Caco-2 (cell line): ENCODE data around the gene MYBPHL. TPM values are rescaled to one million over a fixed set of nuclear protein-coding genes. Genes with fewer than 3 reads are reported as not detected.
A peak's percentile ranks its signal among the peaks of the same experiment; 100 is the strongest.

Experiments
- BruUV-seq: library from RNA; stranded (reverse); fragments of 400-500 nt; replicated peaks from 2 replicates; lab custom pipeline; 2021; lab: Mats Ljungman, UMichigan
- CTCF ChIA-PET: fragments of 300-600 bp; sonication (Branson Sonifier 250); formaldehyde crosslinking; loops from one replicate; lab custom pipeline; 2022; ENCODE audit warnings: antibody characterized with exemption; lab: Charles Lee
- POLR2A ChIA-PET: fragments of 300-600 bp; sonication (Branson Sonifier 250); formaldehyde crosslinking; loops from one replicate; lab custom pipeline; 2022; ENCODE audit warnings: antibody characterized with exemption; lab: Charles Lee
- DNase-seq, 2 experiments: peaks; one replicate each; pipeline versions ENCODE4 v3.0.0 to v3.0.0-alpha.2; 2020 to 2022
- H3K27me3 ChIP-seq: replicated peaks from 2 replicates; pipeline ENCODE4 v1.6.0; 2011; ENCODE audit warnings: low read length; ENCODE audit not compliant: control insufficient read depth, insufficient read depth
- H3K36me3 ChIP-seq: 2 replicates; pipeline ENCODE4 v1.5.1; 2011; ENCODE audit warnings: low read length; ENCODE audit not compliant: control insufficient read depth, insufficient read depth
- H3K4me1 ChIP-seq: fragments of 250-450 bp; sonication (Bioruptor Pico); 2 replicates; pipeline ENCODE4 v1.5.1; 2020; ENCODE audit warnings: mild to moderate bottlenecking
- H3K4me3 ChIP-seq: 2 replicates; pipeline ENCODE4 v1.5.1; 2011; ENCODE audit warnings: low read depth, mild to moderate bottlenecking, control low read depth, low read length
- H3K9me3 ChIP-seq: fragments of 250-450 bp; sonication (Bioruptor Pico); 2 replicates; pipeline ENCODE4 v1.5.1; 2020; ENCODE audit warnings: mild to moderate bottlenecking, moderate library complexity
- H3K27ac Mint-ChIP-seq: one replicate; pipeline ENCODE4 v1.8.0; 2022; ENCODE audit warnings: mixed read lengths; ENCODE audit not compliant: unreplicated experiment
- H3K27me3 Mint-ChIP-seq: one replicate; pipeline ENCODE4 v1.8.0; 2022; ENCODE audit warnings: mixed read lengths; ENCODE audit not compliant: insufficient read depth, unreplicated experiment
- H3K36me3 Mint-ChIP-seq: one replicate; pipeline ENCODE4 v1.8.0; 2022; ENCODE audit warnings: mild to moderate bottlenecking, mixed read lengths; ENCODE audit not compliant: insufficient read depth, unreplicated experiment
- H3K4me1 Mint-ChIP-seq: one replicate; pipeline ENCODE4 v1.8.0; 2022; ENCODE audit warnings: low read depth, mixed read lengths; ENCODE audit not compliant: unreplicated experiment
- H3K4me3 Mint-ChIP-seq: one replicate; pipeline ENCODE4 v1.8.0; 2022; ENCODE audit warnings: mild to moderate bottlenecking, moderate library complexity, mixed read lengths; ENCODE audit not compliant: unreplicated experiment
- H3K9me3 Mint-ChIP-seq: one replicate; pipeline ENCODE4 v1.8.0; 2022; ENCODE audit warnings: mixed read lengths; ENCODE audit not compliant: unreplicated experiment
- intact Hi-C: fragments of 100-400 bp; cut with micrococcal nuclease; formaldehyde crosslinking; loops from one replicate; pipeline ENCODE4 v1.10.0; 2022; ENCODE audit not compliant: unreplicated experiment
- total RNA-seq: library from RNA; stranded (reverse); gene quantifications from 2 replicates; pipeline ENCODE4 v1.2.3, GENCODE V29; 2022
- TF ChIP-seq, protein P1 (sequence below), 2 experiments: fragments of 200-600 bp in 1 of 2; IDR thresholded peaks; 1 replicate in 1 of 2; 2 replicates in 1 of 2; pipeline versions ENCODE4 v1.5.1 to v1.8.0; 2011 to 2022; ENCODE audit warnings: antibody characterized with exemption in 1 of 2, control low read depth in 1 of 2, inconsistent platforms in 1 of 2, low read depth in 1 of 2, low read length in 1 of 2, mild to moderate bottlenecking in 1 of 2, moderate library complexity in 1 of 2; ENCODE audit not compliant: insufficient read depth in 1 of 2, severe bottlenecking in 1 of 2, unreplicated experiment in 1 of 2

MYBPHL gene
- total RNA-seq, 1 experiment from 2014 or later = not detected

DNA sequence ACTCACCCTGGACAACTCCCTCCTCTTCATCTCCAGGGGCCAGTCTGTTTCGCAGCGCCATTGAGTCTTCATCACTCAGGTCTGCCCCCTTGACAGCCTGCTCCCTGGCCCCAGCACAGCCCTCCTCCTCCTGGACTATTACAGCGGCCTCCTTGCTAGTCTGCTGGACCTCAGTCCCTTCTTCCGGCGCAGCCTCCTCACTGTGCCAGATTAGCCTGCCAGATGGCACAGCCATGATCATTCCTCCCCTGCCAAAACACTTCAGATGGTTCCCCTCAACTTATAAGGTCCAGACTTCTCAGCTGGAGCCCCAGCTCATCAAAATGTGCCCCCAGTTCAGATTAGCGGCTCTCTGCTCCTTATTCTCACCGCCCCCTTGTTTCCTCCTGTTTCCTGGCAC lies 64.4 kb downstream of the MYBPHL start:
- Mint-ChIP-seq H3K4me1 (peaks cover 9% of the 10 kb centered on the region), H3K27ac (peak overlapping the region; percentile 82), H3K9me3 (no peaks in the 10 kb centered on the region), H3K27me3 (no peaks in the 10 kb centered on the region), H3K4me3 (peak overlapping the region; percentile 37), H3K36me3 (peaks cover 44% of the 10 kb centered on the region)
- no peak for DNase-seq
- Histone ChIP-seq H3K36me3 (no peaks in the 10 kb centered on the region; the same call in 1 of the 2 replicates), H3K4me3 (no peak overlapping the region), H3K4me1 (no peaks in the 10 kb centered on the region), H3K9me3 (no peaks in the 10 kb centered on the region), H3K27me3 (no peaks in the 10 kb centered on the region)
- ChIA-PET POLR2A (no interaction called here), CTCF (no interaction called here)
- intact Hi-C loops = no loop called here
- TF ChIP-seq, protein P1, sequence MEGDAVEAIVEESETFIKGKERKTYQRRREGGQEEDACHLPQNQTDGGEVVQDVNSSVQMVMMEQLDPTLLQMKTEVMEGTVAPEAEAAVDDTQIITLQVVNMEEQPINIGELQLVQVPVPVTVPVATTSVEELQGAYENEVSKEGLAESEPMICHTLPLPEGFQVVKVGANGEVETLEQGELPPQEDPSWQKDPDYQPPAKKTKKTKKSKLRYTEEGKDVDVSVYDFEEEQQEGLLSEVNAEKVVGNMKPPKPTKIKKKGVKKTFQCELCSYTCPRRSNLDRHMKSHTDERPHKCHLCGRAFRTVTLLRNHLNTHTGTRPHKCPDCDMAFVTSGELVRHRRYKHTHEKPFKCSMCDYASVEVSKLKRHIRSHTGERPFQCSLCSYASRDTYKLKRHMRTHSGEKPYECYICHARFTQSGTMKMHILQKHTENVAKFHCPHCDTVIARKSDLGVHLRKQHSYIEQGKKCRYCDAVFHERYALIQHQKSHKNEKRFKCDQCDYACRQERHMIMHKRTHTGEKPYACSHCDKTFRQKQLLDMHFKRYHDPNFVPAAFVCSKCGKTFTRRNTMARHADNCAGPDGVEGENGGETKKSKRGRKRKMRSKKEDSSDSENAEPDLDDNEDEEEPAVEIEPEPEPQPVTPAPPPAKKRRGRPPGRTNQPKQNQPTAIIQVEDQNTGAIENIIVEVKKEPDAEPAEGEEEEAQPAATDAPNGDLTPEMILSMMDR (IDR thresholded peaks at IDR 0.05; ENCODE audit: insufficient read depth in 1 of 2, low read depth in 1 of 2, low read length in 1 of 2, severe bottlenecking in 1 of 2, unreplicated experiment in 1 of 2) = no peak
- no TSS peak for BruUV-seq

Other genes starting within 250 kb of the MYBPHL start
- gene TAF13, start 231.0 kb downstream of the MYBPHL start, total RNA-seq = 21.9 and 25.1 TPM in 2 replicates
- gene TMEM167B, start 216.2 kb downstream of the MYBPHL start, total RNA-seq = 21.8 and 23.5 TPM in 2 replicates
- gene ELAPOR1, start 192.9 kb downstream of the MYBPHL start, total RNA-seq = 0.75 and 1.6 TPM in 2 replicates
- 189 and 225 TPM in 2 replicates for gene SARS1, start 93.1 kb downstream of the MYBPHL start, total RNA-seq
- gene CELSR2, start 57.5 kb downstream of the MYBPHL start, total RNA-seq = 7.0 and 8.3 TPM in 2 replicates
- gene PSRC1, start 23.9 kb downstream of the MYBPHL start, total RNA-seq = 23.9 and 24.9 TPM in 2 replicates
- gene SORT1, start 90.9 kb upstream of the MYBPHL start, total RNA-seq = 65.2 and 67.1 TPM in 2 replicates
- 82.7 and 97.8 TPM in 2 replicates for gene PSMA5, start 119.4 kb upstream of the MYBPHL start, total RNA-seq
- 0.32 and 0.45 TPM in 2 replicates for gene SYPL2, start 159.5 kb upstream of the MYBPHL start, total RNA-seq
- 3.9 and 4.0 TPM in 2 replicates for gene ATXN7L2, start 176.9 kb upstream of the MYBPHL start, total RNA-seq
- 6.6 and 7.3 TPM in 2 replicates for gene CYB561D1, start 187.1 kb upstream of the MYBPHL start, total RNA-seq
- gene AMIGO1, start 202.7 kb upstream of the MYBPHL start, total RNA-seq = 1.1 and 1.5 TPM in 2 replicates
- gene GPR61, start 232.9 kb upstream of the MYBPHL start, total RNA-seq = not detected in 2 replicates
- 6.2 and 6.4 TPM in 2 replicates for gene GNAI3, start 241.6 kb upstream of the MYBPHL start, total RNA-seq